DOHH2 (cell line): ENCODE results near the gene UNC93B1.

Source experiments
- H3F3A ChIP-seq: fragments of 200-600 bp; sonication (generic), shearing (Covaris generic); 2 replicates; pipeline ENCODE4 v1.6.0; 2016; ENCODE audit warnings: antibody characterized with exemption, mild to moderate bottlenecking; ENCODE audit not compliant: control insufficient read depth, insufficient read depth
- H3K27ac ChIP-seq: fragments of 200-600 bp; sonication (generic); 2 replicates; pipeline ENCODE4 v1.5.1; 2014; ENCODE audit warnings: low read depth, mild to moderate bottlenecking, low read length, moderate library complexity
- H3K27me3 ChIP-seq: fragments of 200-600 bp; sonication (generic); 2 replicates; pipeline ENCODE4 v1.6.1; 2014; ENCODE audit warnings: mild to moderate bottlenecking, low read length, mixed read lengths; ENCODE audit not compliant: control insufficient read depth
- H3K36me3 ChIP-seq: fragments of 200-600 bp; sonication (generic); 2 replicates; pipeline ENCODE4 v1.6.1; 2014; ENCODE audit warnings: mild to moderate bottlenecking, low read length, moderate library complexity, mixed read lengths; ENCODE audit not compliant: control insufficient read depth
- H3K4me1 ChIP-seq: fragments of 200-600 bp; sonication (generic); 2 replicates; pipeline ENCODE4 v1.6.1; 2014; ENCODE audit warnings: mild to moderate bottlenecking, low read length, mixed read lengths; ENCODE audit not compliant: control insufficient read depth
- H3K4me2 ChIP-seq: fragments of 200-600 bp; sonication (generic); 2 replicates; pipeline ENCODE4 v1.6.0; 2014; ENCODE audit warnings: mild to moderate bottlenecking, low read length, moderate library complexity
- H3K4me3 ChIP-seq: fragments of 200-600 bp; sonication (generic); 2 replicates; pipeline ENCODE4 v1.5.1; 2014; ENCODE audit warnings: mild to moderate bottlenecking, low read length, mixed read lengths
- H3K79me2 ChIP-seq: fragments of 200-600 bp; sonication (generic); 2 replicates; pipeline ENCODE4 v1.6.1; 2014; ENCODE audit warnings: mild to moderate bottlenecking, low read length, mixed read lengths; ENCODE audit not compliant: control insufficient read depth
- H3K9me2 ChIP-seq: fragments of 200-600 bp; sonication (generic); replicated peaks from 2 replicates; pipeline ENCODE4 v1.6.1; 2014; ENCODE audit warnings: mild to moderate bottlenecking, low read length, mixed read lengths; ENCODE audit not compliant: control insufficient read depth
- H3K9me3 ChIP-seq: fragments of 200-600 bp; sonication (generic); 2 replicates; pipeline ENCODE4 v1.6.1; 2014; ENCODE audit warnings: antibody characterized with exemption, low read length, mixed read lengths; ENCODE audit not compliant: control insufficient read depth, insufficient read depth
- H4K20me1 ChIP-seq: fragments of 200-600 bp; sonication (generic); 2 replicates; pipeline ENCODE4 v1.6.0; 2014; ENCODE audit warnings: low read depth, mild to moderate bottlenecking, antibody characterized with exemption, low read length, moderate library complexity; ENCODE audit not compliant: control insufficient read depth, insufficient read depth
- CTCF ChIP-seq: fragments of 200-600 bp; sonication (generic); IDR thresholded peaks from one replicate; pipeline ENCODE4 v1.5.1; 2014; ENCODE audit warnings: antibody characterized with exemption, mild to moderate bottlenecking, low read depth, low read length; ENCODE audit not compliant: poor library complexity, severe bottlenecking
- EZH2phosphoT487 ChIP-seq: fragments of 200-600 bp; sonication (generic); IDR thresholded peaks from 2 replicates; pipeline ENCODE4 v1.6.1; 2017; ENCODE audit warnings: borderline replicate concordance, mild to moderate bottlenecking, antibody characterized with exemption, low read length, moderate library complexity, mixed read lengths

Gene UNC93B1

GRCh38 chr11:68022531-68022930 lies 18.6 kb upstream of the UNC93B1 start:
- Histone ChIP-seq H3K27ac (no peak overlapping the region), H3K79me2 (no peaks in the 10 kb centered on the region), H3K27me3 (no peaks in the 10 kb centered on the region), H3K9me3 (no peaks in the 10 kb centered on the region), H3K36me3 (no peaks in the 10 kb centered on the region), H3K4me1 (no peaks in the 10 kb centered on the region), H3K9me2 (no peaks in the 10 kb centered on the region), H3K4me2 (no peak overlapping the region), H3F3A (no peaks in the 10 kb centered on the region; the same call in 1 of the 2 replicates), H3K4me3 (no peak overlapping the region), H4K20me1 (no peaks in the 10 kb centered on the region)
- TF ChIP-seq CTCF: no peak
- no peak for TF ChIP-seq EZH2phosphoT487

GRCh38 chr11:68021167-68021787 lies 17.4 kb upstream of the UNC93B1 start:
- TF ChIP-seq EZH2phosphoT487: no peak
- TF ChIP-seq CTCF: peak; percentile 39
- H3K79me2 ChIP-seq: no peaks in the 10 kb centered on the region
- no peaks in the 10 kb centered on the region for H3K36me3 ChIP-seq
- no peaks in the 10 kb centered on the region; the same call in 1 of the 2 replicates for H3F3A ChIP-seq
- H3K4me2 ChIP-seq: no peak overlapping the region
- no peaks in the 10 kb centered on the region for H3K4me1 ChIP-seq
- no peaks in the 10 kb centered on the region for H4K20me1 ChIP-seq
- H3K9me2 ChIP-seq: no peaks in the 10 kb centered on the region
- H3K27ac ChIP-seq: no peak overlapping the region
- H3K27me3 ChIP-seq: no peaks in the 10 kb centered on the region
- no peaks in the 10 kb centered on the region for H3K9me3 ChIP-seq
- H3K4me3 ChIP-seq: no peak overlapping the region

GRCh38 chr11:68020575-68020974 lies 16.7 kb upstream of the UNC93B1 start:
- TF ChIP-seq CTCF (no peak), EZH2phosphoT487 (no peak)
- Histone ChIP-seq H3F3A (no peaks in the 10 kb centered on the region; the same call in 1 of the 2 replicates), H3K4me2 (no peak overlapping the region), H3K27ac (no peak overlapping the region), H3K79me2 (no peaks in the 10 kb centered on the region), H3K4me3 (no peak overlapping the region), H3K36me3 (no peaks in the 10 kb centered on the region), H3K9me2 (no peaks in the 10 kb centered on the region), H4K20me1 (no peaks in the 10 kb centered on the region), H3K9me3 (no peaks in the 10 kb centered on the region), H3K4me1 (no peaks in the 10 kb centered on the region), H3K27me3 (no peaks in the 10 kb centered on the region)
